Fibroblast of skin of scalp (primary cell): ENCODE results near the gene TEX13B. TPM values are rescaled to one million over a fixed set of nuclear protein-coding genes. Genes with fewer than 3 reads are reported as not detected.
"Not testable (repeated sequence)": the region's sequence is repeated elsewhere in the genome, so short reads cannot be mapped to it uniquely, and the experiment has no call there.

Source experiments
- DNase-seq: peaks from one replicate; pipeline ENCODE4 v3.0.0-alpha.2; 2013
- polyA plus RNA-seq, 2 experiments: library from polyadenylated mRNA; unstranded; fragments of 120-200 nt; gene quantifications; one replicate each; pipeline ENCODE4 v1.2.1, GENCODE V29; 2013; ENCODE audit not compliant: insufficient read length in 2 of 2

Gene TEX13B, protein sequence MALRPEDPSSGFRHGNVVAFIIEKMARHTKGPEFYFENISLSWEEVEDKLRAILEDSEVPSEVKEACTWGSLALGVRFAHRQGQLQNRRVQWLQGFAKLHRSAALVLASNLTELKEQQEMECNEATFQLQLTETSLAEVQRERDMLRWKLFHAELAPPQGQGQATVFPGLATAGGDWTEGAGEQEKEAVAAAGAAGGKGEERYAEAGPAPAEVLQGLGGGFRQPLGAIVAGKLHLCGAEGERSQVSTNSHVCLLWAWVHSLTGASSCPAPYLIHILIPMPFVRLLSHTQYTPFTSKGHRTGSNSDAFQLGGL
- polyA plus RNA-seq (2013, experiment 1 of 2; ENCODE audit: insufficient read length), result not detected
- polyA plus RNA-seq (2013, experiment 2 of 2; ENCODE audit: insufficient read length), result not detected

DNA sequence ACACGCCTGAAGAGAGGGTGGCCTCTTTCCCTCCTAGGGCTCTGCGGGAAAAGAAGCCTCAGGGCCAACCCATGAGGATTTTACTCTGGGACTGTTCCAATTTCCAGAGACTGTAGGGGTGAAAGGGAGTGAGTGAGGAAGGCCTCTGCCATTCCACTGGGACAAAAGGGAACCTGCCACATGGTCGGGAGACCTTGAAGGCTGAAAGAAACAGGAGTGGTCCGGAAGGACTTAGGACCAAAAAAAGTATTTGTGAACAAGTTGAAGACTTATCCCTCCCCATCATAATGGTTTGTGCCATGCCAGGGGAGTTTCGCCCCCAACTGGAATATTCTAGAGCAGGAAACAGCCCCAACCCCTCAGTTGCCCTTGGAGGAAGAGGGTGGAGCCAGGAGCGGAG lies at the start of gene TEX13B:
Gene TEX13B (minus strand): TSS at position 15 of the 400 bp plus-strand sequence. CDS start 243 bp downstream, outside the sequence.
- DNase-seq, result no peak

DNA sequence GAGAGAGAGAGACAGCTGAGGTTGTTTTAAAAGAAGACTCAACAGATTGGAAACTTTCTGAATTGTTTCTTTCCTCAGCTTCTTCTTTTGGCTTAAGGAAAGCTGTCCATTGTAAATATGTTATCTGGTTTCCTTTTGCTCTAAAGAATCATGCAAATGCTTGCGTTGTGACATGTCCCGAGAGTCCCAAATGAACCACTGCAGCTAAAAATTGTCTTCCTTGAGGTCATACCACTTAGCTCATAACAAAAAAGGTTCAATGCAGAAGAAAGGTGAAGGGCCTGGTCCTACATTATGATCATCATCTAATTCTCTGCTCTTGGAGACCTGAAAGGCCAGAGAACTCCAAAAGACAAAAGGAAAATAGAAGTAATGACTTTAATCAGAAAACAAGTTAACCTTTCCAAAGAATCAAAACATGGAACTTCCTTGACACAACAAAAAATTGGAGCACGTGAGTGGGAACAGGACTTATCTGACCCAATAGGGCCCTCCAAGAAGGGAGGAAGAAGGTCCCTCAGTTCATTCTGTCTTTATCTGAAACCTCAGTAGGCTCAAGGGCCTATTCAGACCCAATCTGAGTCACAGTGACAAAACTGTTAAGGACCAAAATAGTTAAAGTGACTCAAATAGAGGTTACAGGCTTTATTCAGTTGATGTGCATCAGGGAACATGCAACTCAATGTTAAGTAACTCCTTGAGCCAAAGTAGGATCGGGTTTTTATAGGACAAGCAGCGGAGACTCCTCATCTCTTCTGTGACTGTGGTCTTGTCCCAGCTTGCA lies 48.0 kb upstream of the TEX13B start:
- DNase-seq, result no peak

DNA sequence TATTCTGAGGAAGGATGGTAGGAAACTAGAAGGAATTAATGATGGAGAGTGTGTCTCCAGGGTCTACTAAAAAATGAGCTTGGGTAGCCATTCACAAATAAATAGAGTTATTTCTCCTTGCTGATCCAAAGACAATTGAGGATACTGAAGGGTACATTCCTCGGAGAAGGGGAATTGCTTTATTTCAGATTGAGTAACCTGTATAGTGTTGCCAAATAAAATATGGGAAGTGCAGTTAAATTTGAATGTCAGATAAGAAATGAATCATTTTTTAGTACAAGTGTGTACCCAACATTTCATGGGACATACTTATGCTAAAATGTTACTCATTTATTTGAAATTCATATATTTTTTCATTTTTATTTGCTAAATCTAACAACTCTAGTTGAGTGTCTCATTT lies 46.7 kb upstream of the TEX13B start:
- no peak for DNase-seq

DNA sequence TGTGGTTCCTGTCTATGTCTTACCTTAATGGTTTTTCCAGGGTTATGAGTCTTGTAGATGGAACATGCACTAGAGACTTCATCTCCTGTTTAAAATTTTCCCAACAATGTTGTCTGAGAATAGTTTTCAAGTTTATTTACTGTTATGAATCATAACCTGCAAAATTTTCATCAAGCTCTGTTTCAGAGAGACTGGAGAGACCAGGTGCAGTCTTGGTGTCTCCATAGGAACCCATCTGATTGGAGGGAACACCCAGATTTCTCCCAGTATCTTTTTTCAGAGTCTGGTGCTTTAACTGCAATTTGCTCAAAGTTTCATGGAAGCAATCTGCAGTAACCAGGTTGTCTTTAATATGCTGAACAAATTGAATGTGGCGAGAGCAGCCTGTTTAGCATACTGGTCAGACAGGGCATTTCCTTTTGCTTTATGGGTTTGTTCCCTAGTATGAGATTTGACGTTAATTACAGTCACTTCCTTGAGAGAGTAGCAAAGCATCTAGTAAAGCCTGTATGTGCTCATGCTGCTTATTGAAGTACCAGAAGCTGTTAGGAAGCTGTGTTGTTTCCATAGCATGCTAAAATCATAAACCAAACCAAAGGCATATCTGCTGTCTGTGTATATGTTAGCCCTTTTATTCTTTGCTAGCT lies 43.9 kb upstream of the TEX13B start:
- DNase-seq, result no peak

DNA sequence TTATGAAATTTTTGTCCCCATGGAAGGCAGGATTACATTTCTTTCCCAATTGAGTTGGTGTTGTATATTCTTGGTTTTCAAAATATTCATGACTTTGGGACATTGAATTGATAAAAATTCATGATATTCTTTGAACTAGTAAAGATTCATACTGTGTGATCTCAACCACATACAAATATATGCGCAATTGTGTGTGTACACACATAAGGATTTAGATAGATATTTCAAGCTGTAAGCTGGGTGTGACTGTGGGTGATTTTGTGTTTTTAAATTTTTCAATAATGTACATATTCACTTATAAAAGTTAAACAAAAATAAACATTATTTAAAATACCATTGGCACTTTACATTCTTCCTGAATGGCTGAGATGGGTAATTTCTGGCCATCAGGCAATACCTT lies 43.2 kb upstream of the TEX13B start:
- DNase-seq, result no peak

DNA sequence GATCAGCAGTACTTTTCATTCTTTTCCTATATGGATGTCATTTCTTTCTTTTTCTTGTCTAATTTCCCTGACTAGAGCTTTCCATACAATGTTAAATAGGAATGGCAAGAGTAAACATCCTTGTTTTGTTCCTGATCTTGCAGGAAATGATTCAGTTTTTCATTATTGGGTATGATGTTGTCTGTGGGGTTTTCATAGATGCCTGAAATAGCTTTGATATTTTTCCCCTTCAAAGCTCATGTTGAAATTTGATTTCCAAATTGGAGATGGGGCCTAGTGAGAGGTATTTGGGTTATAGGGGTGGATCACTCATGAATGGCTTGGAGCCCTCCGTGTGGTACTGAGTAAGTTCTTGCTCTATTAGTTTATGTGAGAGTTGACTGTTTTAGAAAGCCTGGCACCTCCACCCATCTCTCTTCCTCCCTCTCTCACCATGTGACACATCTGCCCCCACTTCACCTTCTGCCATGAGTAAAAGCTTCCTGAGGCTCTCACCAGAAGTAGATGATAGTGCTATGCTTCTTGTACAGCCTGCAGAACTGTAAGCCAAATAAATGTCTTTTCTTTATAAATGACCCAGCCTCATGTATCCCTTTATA lies 40.4 kb upstream of the TEX13B start:
- no peak for DNase-seq

DNA sequence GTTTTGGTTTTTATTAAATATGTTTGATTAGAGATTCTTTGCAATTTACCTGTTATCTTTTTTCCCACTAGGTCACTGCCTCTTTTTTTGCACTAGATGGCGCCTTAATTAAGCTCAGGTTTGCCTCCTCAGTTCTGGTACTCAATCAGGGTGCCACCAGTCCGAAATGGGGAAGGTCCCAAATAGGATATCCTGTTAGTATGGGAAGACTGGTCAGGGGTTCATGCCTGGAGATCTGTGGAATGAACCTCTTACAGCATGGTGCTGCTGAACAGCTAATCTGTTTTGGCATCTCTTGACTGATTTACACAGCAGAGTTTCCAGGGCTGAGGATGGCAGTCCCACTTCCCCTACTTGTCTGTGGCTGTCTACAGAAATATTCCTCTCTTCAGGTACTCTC lies 38.5 kb upstream of the TEX13B start:
- peak; percentile 4 for DNase-seq

DNA sequence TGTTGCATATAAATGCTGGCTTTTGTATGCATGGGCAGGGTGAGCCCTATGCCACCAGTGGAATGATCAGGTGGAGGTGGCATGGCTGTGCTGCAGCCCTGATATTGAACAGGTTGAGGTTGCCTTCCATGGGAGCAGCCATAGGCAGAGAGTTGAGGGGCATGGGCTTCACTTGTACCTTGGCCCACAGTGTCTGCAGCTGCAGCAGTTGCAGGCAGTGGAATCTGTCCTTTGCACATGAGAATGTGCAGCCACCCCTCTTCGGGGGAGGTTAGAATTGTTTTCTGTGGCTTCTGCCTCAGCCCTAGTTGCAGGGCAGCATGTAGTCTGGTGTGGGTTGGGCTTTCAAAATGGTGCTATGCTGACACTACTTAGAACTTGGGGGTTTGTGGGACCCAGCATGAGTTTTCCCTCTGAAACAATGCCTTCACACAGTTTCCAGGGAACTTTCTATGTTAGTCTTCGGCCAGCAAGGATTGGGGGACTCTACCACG lies 37.3 kb upstream of the TEX13B start:
- no peak for DNase-seq

DNA sequence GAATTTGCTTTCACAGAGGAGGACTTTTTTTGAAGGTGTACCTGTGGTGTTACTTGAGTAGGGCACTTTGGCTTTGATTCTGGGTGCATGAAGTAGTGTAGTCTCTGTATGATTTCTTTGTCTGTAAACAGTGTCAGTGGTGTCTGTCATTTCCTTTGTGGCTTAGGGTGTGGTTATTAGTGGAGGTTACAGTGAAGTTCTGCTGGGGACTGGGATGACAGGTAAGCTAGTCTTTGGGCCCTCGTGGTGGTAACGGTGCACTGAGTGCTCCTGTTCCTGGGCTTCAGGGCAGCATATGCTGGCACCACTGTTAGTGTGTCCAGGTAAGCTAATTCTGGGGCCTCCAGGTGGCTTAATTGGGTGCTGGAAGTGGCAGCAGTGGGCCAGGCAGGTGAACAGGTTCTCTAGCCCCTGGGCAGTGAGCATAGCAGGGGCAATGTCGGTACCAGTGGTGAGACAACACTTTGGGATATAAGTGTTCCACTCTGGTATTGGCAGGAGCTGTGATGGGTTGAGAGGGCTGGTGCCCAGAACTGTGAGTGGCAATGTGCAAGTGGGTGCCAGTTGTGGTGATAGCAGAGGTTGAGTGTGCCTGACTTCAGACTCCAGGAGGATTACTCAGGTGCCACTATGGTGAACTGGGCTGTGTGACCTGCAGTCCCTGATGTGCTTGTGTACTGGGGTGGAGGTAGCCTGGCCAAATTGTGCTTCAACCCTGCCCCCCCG lies 36.6 kb upstream of the TEX13B start:
- no peak for DNase-seq

DNA sequence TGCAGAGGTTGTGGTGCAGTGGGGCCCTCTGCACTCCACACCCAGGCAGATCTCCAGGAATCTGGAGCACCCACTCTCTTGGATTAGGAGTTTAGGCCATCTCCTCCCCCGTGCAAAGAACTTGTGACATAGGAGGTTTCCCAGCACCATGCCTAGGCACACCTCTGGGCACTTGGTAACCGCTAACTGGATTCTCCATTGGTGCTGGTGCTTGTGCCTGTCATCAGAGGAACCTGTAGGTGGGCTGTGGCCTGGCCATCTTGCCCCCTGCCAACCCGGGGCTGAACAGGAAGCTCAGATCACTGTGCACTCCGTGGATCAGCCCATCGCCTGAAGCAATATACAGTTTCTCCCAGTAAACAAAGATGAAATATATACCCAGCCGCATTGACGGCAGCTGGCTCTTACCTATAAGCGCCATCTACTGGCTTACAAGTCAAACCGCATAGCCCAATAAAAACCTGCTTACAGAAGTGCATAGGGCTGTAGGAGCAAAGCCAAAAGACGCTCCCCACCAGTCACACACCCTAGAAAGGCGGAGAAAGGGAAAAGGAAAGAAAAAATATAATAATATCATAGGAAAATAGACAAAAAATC lies 19.1 kb upstream of the TEX13B start:
- peak; percentile 22 for DNase-seq

DNA sequence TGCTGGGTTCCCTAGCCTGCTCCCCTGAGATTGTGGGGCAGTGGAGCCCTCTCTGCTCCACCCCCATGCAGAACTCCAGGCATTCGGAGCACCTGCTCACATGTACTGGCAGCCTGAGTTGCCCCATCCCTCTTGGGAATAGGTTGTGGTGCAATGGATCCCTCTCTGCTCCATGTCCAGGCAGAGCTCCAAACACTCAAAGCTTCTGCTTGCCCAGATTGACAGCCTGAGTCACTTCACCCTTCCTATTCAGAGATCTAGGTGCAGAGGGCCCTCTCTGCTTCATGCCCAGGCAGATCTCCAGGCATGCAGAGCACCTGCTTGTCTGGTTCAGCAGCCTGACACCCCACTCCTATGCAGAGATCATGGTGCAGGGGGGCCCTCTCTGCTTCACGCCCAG lies 18.6 kb upstream of the TEX13B start:
- DNase-seq, result no peak

DNA sequence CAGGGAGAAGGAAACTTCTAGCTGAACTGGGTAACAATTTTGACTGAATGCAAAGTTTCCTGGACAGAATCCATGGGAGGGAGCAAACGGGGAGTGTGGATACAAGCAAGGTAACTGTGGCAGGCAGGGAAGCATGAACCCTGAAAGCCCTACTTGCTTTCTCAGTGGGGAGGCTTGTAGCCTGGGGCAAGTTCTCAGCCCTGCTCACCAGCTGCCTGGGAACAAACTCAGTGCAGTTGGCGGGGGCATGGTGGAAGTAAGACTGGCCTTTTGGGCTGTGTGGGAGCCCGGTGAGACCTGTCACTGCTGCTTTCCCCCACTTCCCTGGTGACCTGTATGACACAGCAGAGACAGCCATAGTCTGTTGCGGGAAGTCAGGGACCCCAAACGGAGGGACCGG lies 14.0 kb upstream of the TEX13B start:
- no peak for DNase-seq

DNA sequence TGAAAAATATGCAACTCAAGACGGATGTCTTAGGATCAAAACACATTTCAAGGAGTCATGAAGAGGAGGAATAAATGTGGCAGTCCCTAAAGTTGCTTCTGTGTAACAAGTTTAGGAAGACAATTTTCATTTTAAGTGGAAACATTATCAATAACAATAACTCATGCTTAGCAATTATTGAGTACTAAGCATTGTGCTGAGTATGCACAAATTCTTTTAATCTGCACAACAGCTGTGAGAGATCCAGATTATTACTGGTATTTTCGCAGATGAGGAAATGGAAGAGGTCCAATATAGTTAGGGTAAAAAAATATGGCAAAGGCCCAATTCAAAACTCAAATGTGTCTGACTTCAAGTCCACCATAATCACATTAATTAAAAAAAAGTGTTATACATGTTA lies 2.9 kb upstream of the TEX13B start:
- DNase-seq, result no peak

DNA sequence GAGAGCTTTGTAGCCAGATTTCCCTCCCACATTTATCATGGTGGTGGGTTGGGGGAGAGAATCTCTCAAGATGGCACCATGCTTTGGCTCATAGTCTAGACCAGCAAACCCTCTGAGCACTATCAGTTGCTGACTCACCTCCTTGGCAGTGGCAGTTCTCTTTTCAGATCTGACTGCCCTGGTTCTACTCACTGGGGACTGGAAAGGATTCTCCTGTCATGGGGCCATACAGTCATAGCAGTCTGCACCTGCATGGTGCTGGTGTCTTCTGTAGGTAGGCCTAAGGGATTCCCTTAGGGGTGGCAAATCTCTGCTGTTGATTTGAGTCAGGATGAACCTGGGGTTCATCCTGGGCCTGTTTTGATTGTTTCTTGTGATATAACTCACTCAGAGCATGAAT lies 2.6 kb downstream of the TEX13B start:
- DNase-seq, result no peak

DNA sequence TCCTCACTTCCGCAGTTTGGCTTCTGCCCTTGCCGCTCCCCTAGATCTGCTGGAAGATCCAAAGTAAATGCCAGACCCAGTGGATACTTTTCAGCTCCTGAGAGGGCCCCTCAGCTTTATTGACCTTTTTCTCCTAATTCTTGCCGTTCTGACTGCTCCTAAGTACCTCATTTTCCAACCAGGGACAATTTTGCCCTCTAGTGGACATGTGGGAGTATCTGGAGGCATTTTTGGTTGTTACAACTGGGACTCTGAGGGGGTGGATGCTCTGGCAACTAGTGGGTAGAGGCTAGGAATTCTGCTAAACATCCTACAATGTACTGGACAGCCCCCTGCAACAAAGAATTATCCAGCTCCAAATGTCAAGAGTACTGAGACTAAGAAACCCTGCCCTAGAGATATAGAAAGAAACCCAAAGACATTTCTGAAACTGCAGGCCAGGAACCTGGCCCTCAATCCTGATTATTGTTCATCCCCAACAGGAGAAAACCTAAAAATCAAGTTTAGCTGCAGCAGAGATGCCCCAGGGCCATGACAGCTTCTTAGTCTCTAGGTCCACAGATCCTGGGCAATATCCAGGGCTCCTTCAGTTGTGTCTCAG lies 3.4 kb downstream of the TEX13B start:
- DNase-seq, result peak; percentile 20

DNA sequence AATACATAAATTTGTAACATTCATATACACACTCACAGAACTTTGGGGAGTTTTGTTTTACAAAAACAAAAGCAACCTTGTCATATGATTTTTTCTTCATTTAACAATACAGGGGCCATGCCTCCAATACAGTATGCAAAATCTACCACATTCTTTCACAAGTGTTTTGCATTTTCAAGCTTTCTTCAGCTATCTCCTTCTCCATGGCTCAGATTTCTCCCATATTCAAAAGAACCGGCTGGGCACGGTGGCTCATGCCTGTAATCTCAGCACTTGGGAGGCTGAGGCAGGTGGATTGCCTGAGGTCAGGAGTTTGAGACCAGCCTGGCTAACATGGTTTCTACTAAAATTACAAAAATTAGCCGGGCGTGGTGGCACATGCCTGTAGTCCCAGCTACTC lies 4.1 kb downstream of the TEX13B start:
- no peak for DNase-seq

DNA sequence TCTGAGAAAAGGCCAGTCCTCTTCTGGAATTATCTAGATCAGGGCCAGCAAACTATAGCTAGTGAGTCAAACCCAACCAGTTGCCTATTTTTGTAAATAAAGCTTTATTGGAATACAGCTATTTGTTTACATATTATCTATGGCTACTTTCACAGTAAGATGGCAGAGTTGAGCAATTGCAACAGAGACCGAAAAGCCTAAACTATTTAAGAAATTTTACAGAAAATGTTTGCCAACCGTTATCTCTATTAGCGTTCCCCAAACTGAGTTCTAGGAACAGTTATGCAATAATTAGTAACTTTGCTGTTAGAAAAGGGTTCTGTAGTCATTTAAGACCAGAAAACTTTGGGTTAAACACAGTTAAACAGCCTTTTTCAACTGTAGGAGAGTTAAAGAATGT lies 10.5 kb downstream of the TEX13B start:
- DNase-seq, result no peak

DNA sequence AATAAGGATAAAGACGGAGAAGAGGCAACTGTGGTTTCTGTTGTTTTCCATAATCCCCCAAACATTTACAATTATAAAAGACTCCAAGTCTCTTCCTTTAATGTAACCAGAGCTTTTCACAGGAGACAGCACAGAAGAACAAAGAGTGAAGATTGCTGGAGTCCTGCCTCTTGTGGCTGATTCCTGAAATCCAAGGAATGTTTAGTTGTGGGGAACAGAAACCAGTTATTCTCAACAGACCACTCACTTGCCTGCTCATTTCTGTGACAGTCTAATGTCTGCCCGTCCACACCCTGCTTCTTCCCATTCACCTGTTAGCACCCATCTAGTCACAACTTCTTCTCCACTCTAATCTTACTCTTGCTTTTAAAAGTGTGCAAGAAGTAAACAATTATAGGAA lies 12.1 kb downstream of the TEX13B start:
- no peak for DNase-seq

DNA sequence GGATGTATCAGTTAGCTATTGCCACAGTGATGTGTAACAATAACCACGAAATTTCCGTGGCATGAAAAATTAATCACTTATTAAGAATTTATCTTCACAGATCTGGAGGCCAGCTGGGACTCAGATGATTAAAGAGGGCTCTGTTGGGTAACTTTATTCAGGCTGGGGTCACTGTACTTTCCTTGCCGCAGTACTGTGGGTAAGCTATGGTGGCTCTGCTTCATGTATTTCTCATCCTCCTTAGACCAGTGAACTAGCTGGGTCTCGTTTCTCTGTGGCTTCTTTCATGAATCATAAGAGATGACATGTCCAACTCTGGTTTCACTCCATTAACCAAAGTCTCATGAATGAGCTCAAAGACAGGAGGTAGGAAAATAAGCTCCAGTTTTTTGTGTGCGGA lies 13.5 kb downstream of the TEX13B start:
- no peak for DNase-seq

DNA sequence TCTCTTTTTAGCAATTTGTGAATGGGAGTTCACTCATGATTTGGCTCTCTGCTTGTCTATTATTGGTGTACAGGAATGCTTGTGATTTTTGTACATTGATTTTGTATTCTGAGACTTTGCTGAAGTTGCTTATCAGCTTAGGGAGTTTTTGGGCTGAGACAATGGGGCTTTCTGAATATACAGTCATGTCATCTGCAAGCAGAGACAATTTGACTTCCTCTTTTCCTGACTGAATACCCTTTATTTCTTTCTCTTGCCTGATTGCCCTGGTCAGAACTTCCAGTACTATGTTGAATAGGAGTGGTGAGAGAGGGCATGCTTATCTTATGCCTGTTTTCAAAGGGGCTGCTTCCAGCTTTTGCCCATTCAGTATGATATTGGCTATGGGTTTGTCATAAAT lies 26.8 kb downstream of the TEX13B start:
- DNase-seq, result not testable (repeated sequence)

DNA sequence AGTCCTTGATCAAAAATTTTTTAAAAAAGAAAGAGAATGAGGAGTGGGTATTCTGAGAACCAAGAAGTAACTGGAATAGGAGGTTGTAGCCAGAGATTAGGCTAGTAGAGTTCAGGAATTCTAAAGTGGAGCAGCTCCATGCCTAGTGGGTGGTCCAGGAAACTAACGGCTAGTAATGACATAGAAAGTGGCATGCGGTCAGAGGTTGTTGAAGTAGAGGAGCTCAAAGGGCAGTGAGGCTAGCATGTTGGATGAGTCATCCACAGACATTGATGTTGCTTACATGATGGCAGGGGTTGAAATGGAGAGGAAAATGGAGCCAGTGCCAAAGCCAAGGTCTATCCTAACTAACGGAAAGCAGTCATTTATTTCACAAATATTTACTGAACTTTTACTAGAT lies 42.1 kb downstream of the TEX13B start:
- no peak for DNase-seq

DNA sequence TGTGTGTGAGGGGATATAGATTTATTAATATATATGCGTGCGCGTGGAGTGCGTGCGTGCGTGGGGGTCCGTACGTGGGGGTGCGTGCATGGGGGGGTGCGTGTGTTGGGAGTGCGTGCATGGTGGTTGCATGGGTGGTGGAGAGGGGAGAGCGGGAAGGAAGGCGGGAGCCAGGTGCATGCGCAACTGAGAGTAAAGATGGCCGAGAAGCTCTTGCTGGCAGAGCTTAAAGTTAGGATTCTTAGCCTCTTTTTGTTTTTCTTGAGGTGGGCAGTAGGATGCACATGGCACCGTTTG lies 45.8 kb downstream of the TEX13B start:
- no peak for DNase-seq
